GM23338 (cell line): Measurements from ENCODE around the gene NAALADL2. TPM values are rescaled to one million over a fixed set of nuclear protein-coding genes. Genes with fewer than 3 reads are reported as not detected.

Experiments used
- ATAC-seq: fragments of 200-7000 bp; cut with Tn5 transposase; 3 replicates; pipeline ENCODE4 v1.9.1; 2020
- DNase-seq: peaks from one replicate; pipeline ENCODE4 v3.0.0-alpha.2; 2015; ENCODE audit warnings: low spot score
- H2AFZ ChIP-seq: fragments of 200-600 bp; sonication (generic); 2 replicates; pipeline ENCODE4 v1.8.0; 2016; ENCODE audit warnings: antibody characterized with exemption, mild to moderate bottlenecking, moderate library complexity
- H3F3A ChIP-seq: fragments of 200-600 bp; sonication (generic); replicated peaks from 2 replicates; pipeline ENCODE4 v1.8.0; 2017; ENCODE audit warnings: antibody characterized with exemption, mixed run types, low read depth
- H3K27ac ChIP-seq: fragments of 200-600 bp; sonication (generic); 2 replicates; pipeline ENCODE4 v1.6.1; 2016; ENCODE audit warnings: low read depth
- H3K27me3 ChIP-seq: fragments of 200-600 bp; sonication (generic); 2 replicates; pipeline ENCODE4 v1.8.0; 2016; ENCODE audit warnings: mild to moderate bottlenecking, mixed run types, moderate library complexity; ENCODE audit not compliant: insufficient read depth
- H3K36me3 ChIP-seq: fragments of 200-600 bp; sonication (generic); 2 replicates; pipeline ENCODE4 v1.8.0; 2016; ENCODE audit warnings: mild to moderate bottlenecking; ENCODE audit not compliant: insufficient read depth
- H3K4me1 ChIP-seq: fragments of 200-600 bp; sonication (generic); 2 replicates; pipeline ENCODE4 v1.8.0; 2016; ENCODE audit warnings: mild to moderate bottlenecking, moderate library complexity; ENCODE audit not compliant: insufficient read depth
- H3K4me2 ChIP-seq: fragments of 200-600 bp; sonication (generic); 2 replicates; pipeline ENCODE4 v1.7.1; 2017; ENCODE audit warnings: mixed run types
- H3K4me3 ChIP-seq: fragments of 200-600 bp; sonication (generic); 2 replicates; pipeline ENCODE4 v1.6.1; 2016; ENCODE audit warnings: mixed run types
- H3K79me2 ChIP-seq: fragments of 200-600 bp; sonication (generic); replicated peaks from 2 replicates; pipeline ENCODE4 v1.8.0; 2017; ENCODE audit warnings: mild to moderate bottlenecking; ENCODE audit not compliant: insufficient read depth
- H3K9me2 ChIP-seq: fragments of 200-600 bp; sonication (generic); 2 replicates; pipeline ENCODE4 v1.8.0; 2017; ENCODE audit not compliant: insufficient read depth
- H4K20me1 ChIP-seq: fragments of 200-600 bp; sonication (generic); replicated peaks from 2 replicates; pipeline ENCODE4 v1.8.0; 2017; ENCODE audit warnings: mild to moderate bottlenecking; ENCODE audit not compliant: insufficient read depth
- H3K27ac Mint-ChIP-seq: 2 replicates; pipeline ENCODE4 v1.8.0; 2020; ENCODE audit warnings: inconsistent platforms, mild to moderate bottlenecking, moderate library complexity, mixed read lengths
- H3K27me3 Mint-ChIP-seq: 3 replicates; pipeline ENCODE4 v1.8.0; 2022; ENCODE audit warnings: low read depth, mild to moderate bottlenecking, moderate library complexity, mixed read lengths, inconsistent platforms; ENCODE audit not compliant: insufficient read depth, poor library complexity
- H3K36me3 Mint-ChIP-seq: 3 replicates; pipeline ENCODE4 v1.8.0; 2021; ENCODE audit warnings: low read depth, mild to moderate bottlenecking, inconsistent platforms, moderate library complexity, mixed read lengths
- H3K4me1 Mint-ChIP-seq: 3 replicates; pipeline ENCODE4 v1.8.0; 2020; ENCODE audit warnings: mild to moderate bottlenecking, inconsistent platforms, mixed read lengths
- H3K4me3 Mint-ChIP-seq: 3 replicates; pipeline ENCODE4 v1.8.0; 2021; ENCODE audit warnings: moderate library complexity, mild to moderate bottlenecking, inconsistent platforms, mixed read lengths
- H3K9me3 Mint-ChIP-seq: 3 replicates; pipeline ENCODE4 v1.8.0; 2020; ENCODE audit warnings: moderate library complexity, mild to moderate bottlenecking, inconsistent platforms, mixed read lengths
- CREB1 ChIP-seq: fragments of 250-450 bp; sonication (Bioruptor Pico); IDR thresholded peaks from 2 replicates; pipeline ENCODE4 v1.5.0; 2020; ENCODE audit warnings: low read depth, mild to moderate bottlenecking, moderate library complexity
- EZH2 ChIP-seq: fragments of 200-600 bp; sonication (generic); IDR thresholded peaks from one replicate; pipeline ENCODE4 v1.8.0; 2017; ENCODE audit warnings: antibody characterized with exemption, mild to moderate bottlenecking, low read depth; ENCODE audit not compliant: unreplicated experiment
- EZH2phosphoT487 ChIP-seq: fragments of 200-600 bp; sonication (generic); IDR thresholded peaks from one replicate; pipeline ENCODE4 v1.8.1; 2018; ENCODE audit warnings: antibody characterized with exemption; ENCODE audit not compliant: unreplicated experiment
- JUNB ChIP-seq: IDR thresholded peaks from one replicate; pipeline ENCODE4 v1.6.1; 2016; ENCODE audit warnings: antibody characterized with exemption; ENCODE audit not compliant: unreplicated experiment
- NANOG ChIP-seq: IDR thresholded peaks from 2 replicates; pipeline ENCODE4 v1.6.1; 2016; ENCODE audit warnings: antibody characterized with exemption, borderline replicate concordance
- POLR2AphosphoS5 ChIP-seq: IDR thresholded peaks from 2 replicates; pipeline ENCODE4 v1.6.1; 2016; ENCODE audit warnings: antibody characterized with exemption, low read depth
- STAT1 ChIP-seq: IDR thresholded peaks from one replicate; pipeline ENCODE4 v1.6.1; 2016; ENCODE audit warnings: antibody characterized with exemption; ENCODE audit not compliant: unreplicated experiment
- ZNF114 ChIP-seq: fragments of 250-450 bp; sonication (Bioruptor Pico); IDR thresholded peaks from 2 replicates; pipeline ENCODE4 v1.5.0; 2020; ENCODE audit warnings: mild to moderate bottlenecking, moderate library complexity
- ZNF331 ChIP-seq: fragments of 250-450 bp; sonication (Bioruptor Pico); IDR thresholded peaks from 2 replicates; pipeline ENCODE4 v1.5.0; 2020; ENCODE audit warnings: low read depth, mild to moderate bottlenecking, moderate library complexity
- polyA plus RNA-seq: library from polyadenylated mRNA; unstranded; fragments of >200 nt; fragmentation: Nextera tagmentation; extraction: Ambion mirVana; gene quantifications from 2 replicates; pipeline ENCODE4 v1.2.1, GENCODE V29; 2016
- total RNA-seq: library from RNA; depleted of rRNA; stranded (reverse); fragments of >200 nt; shearing (Covaris generic); gene quantifications from 2 replicates; pipeline ENCODE4 v1.2.3, GENCODE V29; 2014
- TF ChIP-seq, protein P1 (sequence below): IDR thresholded peaks from 2 replicates; pipeline ENCODE4 v1.6.1; 2016; ENCODE audit warnings: antibody characterized with exemption
- TF ChIP-seq, protein P2 (sequence below): IDR thresholded peaks from one replicate; pipeline ENCODE4 v1.6.1; 2018; ENCODE audit warnings: antibody characterized with exemption; ENCODE audit not compliant: unreplicated experiment
- TF ChIP-seq, protein P3 (sequence below), 2 experiments: fragments of 200-600 bp in 1 of 2; sonication (generic) in 1 of 2; conservative IDR thresholded peaks; 2 replicates each; pipeline versions ENCODE4 v1.5.1 to v1.6.1; 2016 to 2017; ENCODE audit warnings: antibody characterized with exemption in 2 of 2, low read depth in 2 of 2, mild to moderate bottlenecking in 2 of 2, moderate library complexity in 1 of 2

Gene NAALADL2
- total and polyA plus RNA-seq, 2 experiments from 2014 or later: 1.6 to 2.6 TPM

DNA sequence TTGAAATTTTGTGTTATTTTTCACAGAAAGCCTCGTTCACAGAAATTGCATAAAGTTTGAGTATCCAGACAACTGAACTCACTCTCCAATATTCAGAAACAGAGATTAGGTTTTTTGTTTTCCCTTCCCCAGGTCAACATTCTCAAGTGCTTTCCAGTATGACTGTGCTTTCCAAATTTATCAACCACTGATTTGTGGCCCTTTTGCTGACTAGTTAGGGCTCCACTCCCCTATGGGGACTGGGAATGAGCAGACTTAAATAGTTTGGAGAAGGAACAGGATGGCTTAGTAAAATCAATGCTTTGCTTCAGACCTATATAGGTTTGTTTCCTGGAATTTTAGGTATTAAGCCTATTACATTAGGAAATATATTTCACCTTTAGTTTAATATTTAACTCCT, 38.2 kb upstream of the NAALADL2 start:
- H3K27ac ChIP-seq: no peak overlapping the region
- H3K36me3 Mint-ChIP-seq: no peaks in the 10 kb centered on the region
- H3K4me3 Mint-ChIP-seq: no peak overlapping the region
- no peak overlapping the region for H2AFZ ChIP-seq
- H3K9me3 Mint-ChIP-seq: no peaks in the 10 kb centered on the region; the same call in 2 of the 3 replicates
- H3K4me2 ChIP-seq: no peak overlapping the region
- no peaks in the 10 kb centered on the region for H4K20me1 ChIP-seq
- DNase-seq: no peak
- H3K4me1 ChIP-seq: no peaks in the 10 kb centered on the region; the same call in 1 of the 2 replicates
- ATAC-seq: no peak
- no peaks in the 10 kb centered on the region for H3K27me3 ChIP-seq
- no peaks in the 10 kb centered on the region for H3K79me2 ChIP-seq
- H3K36me3 ChIP-seq: no peaks in the 10 kb centered on the region
- H3K4me1 Mint-ChIP-seq: peaks cover 3% of the 10 kb centered on the region; the same call in 2 of the 3 replicates
- H3K27ac Mint-ChIP-seq: no peak overlapping the region
- H3K4me3 ChIP-seq: no peak overlapping the region
- H3F3A ChIP-seq: no peaks in the 10 kb centered on the region
- no peaks in the 10 kb centered on the region for H3K9me2 ChIP-seq
- H3K27me3 Mint-ChIP-seq: no peaks in the 10 kb centered on the region
- TF ChIP-seq NANOG: no peak
- TF ChIP-seq POLR2AphosphoS5: no peak

DNA sequence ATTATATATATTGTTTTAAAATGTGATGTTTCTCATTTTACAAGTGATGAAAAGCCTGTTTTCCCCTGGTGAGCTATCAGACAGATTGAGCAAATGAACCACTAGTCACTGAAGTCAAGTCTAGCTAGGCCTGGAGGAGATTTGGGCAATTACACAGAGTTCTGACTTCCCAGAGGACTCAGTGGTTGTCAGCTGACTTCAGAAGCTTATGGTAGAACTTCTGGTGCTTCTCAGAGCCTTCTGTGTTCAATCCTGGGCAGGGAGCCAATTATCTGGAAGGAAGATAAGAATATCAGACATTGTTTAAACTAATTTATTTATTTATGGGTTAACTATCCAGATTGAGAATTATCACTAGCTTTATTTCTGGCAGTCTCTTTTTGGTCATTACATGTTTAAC, 37.7 kb upstream of the NAALADL2 start:
- Histone ChIP-seq H3K36me3 (no peaks in the 10 kb centered on the region), H2AFZ (no peak overlapping the region), H3F3A (no peaks in the 10 kb centered on the region), H3K27me3 (no peaks in the 10 kb centered on the region), H3K27ac (no peak overlapping the region), H3K4me1 (no peaks in the 10 kb centered on the region; the same call in 1 of the 2 replicates), H3K4me2 (no peak overlapping the region), H3K9me2 (no peaks in the 10 kb centered on the region), H3K4me3 (no peak overlapping the region), H4K20me1 (no peaks in the 10 kb centered on the region), H3K79me2 (no peaks in the 10 kb centered on the region)
- TF ChIP-seq NANOG (no peak), ZNF331 (CRISPR knock-in tag) (no peak)
- TF ChIP-seq, protein P1, sequence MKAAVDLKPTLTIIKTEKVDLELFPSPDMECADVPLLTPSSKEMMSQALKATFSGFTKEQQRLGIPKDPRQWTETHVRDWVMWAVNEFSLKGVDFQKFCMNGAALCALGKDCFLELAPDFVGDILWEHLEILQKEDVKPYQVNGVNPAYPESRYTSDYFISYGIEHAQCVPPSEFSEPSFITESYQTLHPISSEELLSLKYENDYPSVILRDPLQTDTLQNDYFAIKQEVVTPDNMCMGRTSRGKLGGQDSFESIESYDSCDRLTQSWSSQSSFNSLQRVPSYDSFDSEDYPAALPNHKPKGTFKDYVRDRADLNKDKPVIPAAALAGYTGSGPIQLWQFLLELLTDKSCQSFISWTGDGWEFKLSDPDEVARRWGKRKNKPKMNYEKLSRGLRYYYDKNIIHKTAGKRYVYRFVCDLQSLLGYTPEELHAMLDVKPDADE: no peak
- ATAC-seq: no peak
- Mint-ChIP-seq H3K4me1 (peaks cover 3% of the 10 kb centered on the region; the same call in 2 of the 3 replicates), H3K36me3 (no peaks in the 10 kb centered on the region), H3K4me3 (no peak overlapping the region), H3K27me3 (no peaks in the 10 kb centered on the region), H3K9me3 (no peaks in the 10 kb centered on the region; the same call in 2 of the 3 replicates), H3K27ac (no peak overlapping the region)
- DNase-seq: no peak

DNA sequence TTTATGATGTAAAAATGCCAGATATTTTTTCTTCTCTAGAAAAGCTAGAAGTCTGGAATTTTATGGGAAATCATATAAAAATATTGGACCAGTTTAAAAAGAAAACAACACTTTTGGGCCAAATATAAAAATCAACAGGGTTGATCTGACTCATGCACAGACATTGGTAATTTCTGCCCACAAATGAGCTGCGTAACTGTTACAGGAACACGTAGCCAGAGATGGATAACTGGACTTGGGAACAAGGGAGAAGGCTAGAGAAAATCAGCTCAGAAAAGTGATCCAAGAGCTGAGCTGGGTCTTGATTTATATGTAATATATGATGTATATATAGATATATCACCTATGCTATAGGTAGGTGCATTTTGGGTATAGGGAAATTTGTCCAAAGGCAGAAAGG, 36.8 kb upstream of the NAALADL2 start:
- Mint-ChIP-seq H3K4me3 (no peak overlapping the region), H3K27me3 (no peaks in the 10 kb centered on the region), H3K4me1 (peaks cover 3% of the 10 kb centered on the region; the same call in 2 of the 3 replicates), H3K9me3 (no peaks in the 10 kb centered on the region; the same call in 2 of the 3 replicates), H3K27ac (no peak overlapping the region), H3K36me3 (no peaks in the 10 kb centered on the region)
- no peak for ATAC-seq
- Histone ChIP-seq H3K9me2 (no peaks in the 10 kb centered on the region), H2AFZ (no peak overlapping the region), H3K4me3 (no peak overlapping the region), H3K27me3 (no peaks in the 10 kb centered on the region), H3F3A (no peaks in the 10 kb centered on the region), H3K79me2 (no peaks in the 10 kb centered on the region), H3K4me2 (no peak overlapping the region), H3K27ac (no peak overlapping the region), H3K4me1 (no peaks in the 10 kb centered on the region; the same call in 1 of the 2 replicates), H4K20me1 (no peaks in the 10 kb centered on the region), H3K36me3 (no peaks in the 10 kb centered on the region)
- DNase-seq: no peak
- TF ChIP-seq NANOG (no peak), ZNF114 (no peak), EZH2 (no peak), POLR2AphosphoS5 (no peak), CREB1 (no peak), EZH2phosphoT487 (no peak), JUNB (no peak), STAT1 (no peak), ZNF331 (CRISPR knock-in tag) (no peak)
- TF ChIP-seq, protein P1: no peak
- TF ChIP-seq, protein P2, sequence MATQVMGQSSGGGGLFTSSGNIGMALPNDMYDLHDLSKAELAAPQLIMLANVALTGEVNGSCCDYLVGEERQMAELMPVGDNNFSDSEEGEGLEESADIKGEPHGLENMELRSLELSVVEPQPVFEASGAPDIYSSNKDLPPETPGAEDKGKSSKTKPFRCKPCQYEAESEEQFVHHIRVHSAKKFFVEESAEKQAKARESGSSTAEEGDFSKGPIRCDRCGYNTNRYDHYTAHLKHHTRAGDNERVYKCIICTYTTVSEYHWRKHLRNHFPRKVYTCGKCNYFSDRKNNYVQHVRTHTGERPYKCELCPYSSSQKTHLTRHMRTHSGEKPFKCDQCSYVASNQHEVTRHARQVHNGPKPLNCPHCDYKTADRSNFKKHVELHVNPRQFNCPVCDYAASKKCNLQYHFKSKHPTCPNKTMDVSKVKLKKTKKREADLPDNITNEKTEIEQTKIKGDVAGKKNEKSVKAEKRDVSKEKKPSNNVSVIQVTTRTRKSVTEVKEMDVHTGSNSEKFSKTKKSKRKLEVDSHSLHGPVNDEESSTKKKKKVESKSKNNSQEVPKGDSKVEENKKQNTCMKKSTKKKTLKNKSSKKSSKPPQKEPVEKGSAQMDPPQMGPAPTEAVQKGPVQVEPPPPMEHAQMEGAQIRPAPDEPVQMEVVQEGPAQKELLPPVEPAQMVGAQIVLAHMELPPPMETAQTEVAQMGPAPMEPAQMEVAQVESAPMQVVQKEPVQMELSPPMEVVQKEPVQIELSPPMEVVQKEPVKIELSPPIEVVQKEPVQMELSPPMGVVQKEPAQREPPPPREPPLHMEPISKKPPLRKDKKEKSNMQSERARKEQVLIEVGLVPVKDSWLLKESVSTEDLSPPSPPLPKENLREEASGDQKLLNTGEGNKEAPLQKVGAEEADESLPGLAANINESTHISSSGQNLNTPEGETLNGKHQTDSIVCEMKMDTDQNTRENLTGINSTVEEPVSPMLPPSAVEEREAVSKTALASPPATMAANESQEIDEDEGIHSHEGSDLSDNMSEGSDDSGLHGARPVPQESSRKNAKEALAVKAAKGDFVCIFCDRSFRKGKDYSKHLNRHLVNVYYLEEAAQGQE: no peak
- TF ChIP-seq, protein P3, sequence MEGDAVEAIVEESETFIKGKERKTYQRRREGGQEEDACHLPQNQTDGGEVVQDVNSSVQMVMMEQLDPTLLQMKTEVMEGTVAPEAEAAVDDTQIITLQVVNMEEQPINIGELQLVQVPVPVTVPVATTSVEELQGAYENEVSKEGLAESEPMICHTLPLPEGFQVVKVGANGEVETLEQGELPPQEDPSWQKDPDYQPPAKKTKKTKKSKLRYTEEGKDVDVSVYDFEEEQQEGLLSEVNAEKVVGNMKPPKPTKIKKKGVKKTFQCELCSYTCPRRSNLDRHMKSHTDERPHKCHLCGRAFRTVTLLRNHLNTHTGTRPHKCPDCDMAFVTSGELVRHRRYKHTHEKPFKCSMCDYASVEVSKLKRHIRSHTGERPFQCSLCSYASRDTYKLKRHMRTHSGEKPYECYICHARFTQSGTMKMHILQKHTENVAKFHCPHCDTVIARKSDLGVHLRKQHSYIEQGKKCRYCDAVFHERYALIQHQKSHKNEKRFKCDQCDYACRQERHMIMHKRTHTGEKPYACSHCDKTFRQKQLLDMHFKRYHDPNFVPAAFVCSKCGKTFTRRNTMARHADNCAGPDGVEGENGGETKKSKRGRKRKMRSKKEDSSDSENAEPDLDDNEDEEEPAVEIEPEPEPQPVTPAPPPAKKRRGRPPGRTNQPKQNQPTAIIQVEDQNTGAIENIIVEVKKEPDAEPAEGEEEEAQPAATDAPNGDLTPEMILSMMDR (conservative IDR thresholded peaks at IDR 0.05; ENCODE audit: low read depth in 2 of 2): no peak
